ENCODE results near the gene GNPAT.

Gene GNPAT

GRCh38 chr1:231234506-231234905, 6.5 kb upstream of the GNPAT start:
- DNase-seq (ENCODE audit: low read depth) = no peak
- no peak overlapping the region for H3K4me3 ChIP-seq (ENCODE audit: low read depth, low read length)
- no peak for TF ChIP-seq CTCF (conservative IDR thresholded peaks at IDR 0.05; ENCODE audit: low read depth, low read length)

GRCh38 chr1:231235526-231236207, 5.3 kb upstream of the GNPAT start:
- no peak for DNase-seq (ENCODE audit: low read depth)
- no peak overlapping the region for H3K4me3 ChIP-seq (ENCODE audit: low read depth, low read length)
- TF ChIP-seq CTCF (conservative IDR thresholded peaks at IDR 0.05; ENCODE audit: low read depth, low read length) = no peak

GRCh38 chr1:231236208-231236591, 4.8 kb upstream of the GNPAT start:
- DNase-seq (ENCODE audit: low read depth) = no peak

GRCh38 chr1:231236938-231237337, 4.1 kb upstream of the GNPAT start:
- TF ChIP-seq CTCF (conservative IDR thresholded peaks at IDR 0.05; ENCODE audit: low read depth, low read length) = no peak
- no peak overlapping the region for H3K4me3 ChIP-seq (ENCODE audit: low read depth, low read length)
- no peak for DNase-seq (ENCODE audit: low read depth)

More at GRCh38 chr1:231236208-231236591, 4.8 kb upstream of the GNPAT start:
- H3K4me3 ChIP-seq (ENCODE audit: low read depth, low read length) = no peak overlapping the region
- no peak for TF ChIP-seq CTCF (conservative IDR thresholded peaks at IDR 0.05; ENCODE audit: low read depth, low read length)

- no peak for TF ChIP-seq CTCF (conservative IDR thresholded peaks at IDR 0.05; ENCODE audit: low read depth, low read length)
- no peak for DNase-seq (ENCODE audit: low read depth)
- H3K4me3 ChIP-seq (ENCODE audit: low read depth, low read length) = no peak overlapping the region
Measured at GRCh38 chr1:231238298-231238697, 2.7 kb upstream of the GNPAT start.

- no peak for TF ChIP-seq CTCF (conservative IDR thresholded peaks at IDR 0.05; ENCODE audit: low read depth, low read length)
- H3K4me3 ChIP-seq (ENCODE audit: low read depth, low read length) = peak overlapping the region; percentile 96
- peak; percentile 20 for DNase-seq (ENCODE audit: low read depth)
Measured at GRCh38 chr1:231240531-231240882, 505 bp upstream of the GNPAT start.

- no peak for DNase-seq (ENCODE audit: low read depth)
- TF ChIP-seq CTCF (conservative IDR thresholded peaks at IDR 0.05; ENCODE audit: low read depth, low read length) = no peak
- H3K4me3 ChIP-seq (ENCODE audit: low read depth, low read length) = peak overlapping the region; percentile 96
Measured at GRCh38 chr1:231241750-231242149, 738 bp downstream of the GNPAT start.
